GM21528 (cell line): ENCODE data around the gene C11orf42.

ENCODE experiments used
- ATAC-seq: cut with Tn5 transposase; IDR thresholded peaks from one replicate; pipeline ENCODE4 v1.9.1; 2021; ENCODE audit warnings: mild to moderate bottlenecking, moderate library complexity; ENCODE audit not compliant: unreplicated experiment, low FRiP score

The C11orf42 gene

GRCh38 chr11:6251120-6251733, 45.9 kb downstream of the C11orf42 start:
- peak; percentile 76 for ATAC-seq

- ATAC-seq: no peak
Observed at GRCh38 chr11:6251990-6252473, 46.7 kb downstream of the C11orf42 start.

- no peak for ATAC-seq
Observed at GRCh38 chr11:6253197-6253596, 47.8 kb downstream of the C11orf42 start.

GRCh38 chr11:6258141-6258540, 52.8 kb downstream of the C11orf42 start:
- no peak for ATAC-seq

GRCh38 chr11:6258571-6259081, 53.3 kb downstream of the C11orf42 start:
- ATAC-seq: no peak

DNA sequence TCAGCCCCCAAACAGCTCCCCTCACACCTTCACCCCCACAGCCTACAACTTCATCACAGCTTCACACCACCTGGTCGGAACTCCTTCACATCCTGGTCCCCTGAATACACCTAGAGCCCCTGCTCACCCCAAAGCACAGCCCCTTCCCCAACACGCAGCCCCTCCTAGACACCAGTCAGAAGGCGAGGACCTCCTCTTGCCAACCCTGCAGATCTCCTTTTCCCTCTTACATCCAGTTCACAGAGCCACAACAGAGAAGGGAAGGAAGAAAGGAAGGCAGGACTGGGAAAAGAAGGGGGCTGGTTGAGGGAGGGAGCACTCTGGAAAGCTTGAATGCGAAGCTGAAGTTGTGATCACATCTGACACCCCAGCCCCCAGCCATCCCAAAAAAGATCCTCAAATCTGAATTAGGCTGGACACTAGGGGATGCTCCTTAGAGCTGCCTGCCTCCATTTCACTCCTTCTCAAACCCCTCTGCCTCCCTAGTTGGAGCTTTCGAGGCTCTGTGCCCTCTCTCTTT, 54.9 kb downstream of the C11orf42 start:
- no peak for ATAC-seq
